ENCODE results near the gene ANGPTL4.
A peak's percentile ranks its signal among the peaks of the same experiment; 100 is the strongest.
"Not testable (repeated sequence)": the region's sequence is repeated elsewhere in the genome, so short reads cannot be mapped to it uniquely, and the experiment has no call there.

ANGPTL4 gene

GRCh38 chr19:8363803-8364771 is at the start of gene ANGPTL4:
ANGPTL4 (plus strand) TSS chr19:8364155; CDS start chr19:8364322, 167 bp downstream.
- Histone ChIP-seq H3K36me3 (ENCODE audit: low read length) (no peaks in the 10 kb centered on the region), H3F3A (ENCODE audit: insufficient read depth) (no peaks in the 10 kb centered on the region), H3K79me2 (ENCODE audit: insufficient read depth, low read length) (no peaks in the 10 kb centered on the region), H3K4me2 (ENCODE audit: low read depth, low read length, poor library complexity, severe bottlenecking) (no peak within 1 kb of the TSS), H2AFZ (ENCODE audit: low read depth, low read length, severe bottlenecking) (no peak within 1 kb of the TSS), H3K4me3 (ENCODE audit: insufficient read depth, low read length, poor library complexity, severe bottlenecking) (no peak within 1 kb of the TSS), H4K20me1 (ENCODE audit: low read depth, low read length) (no peaks in the 10 kb centered on the region), H3K9me3 (ENCODE audit: insufficient read depth, low read length) (no peaks in the 10 kb centered on the region), H3K9me2 (replicated peaks; ENCODE audit: insufficient read depth, low read length) (no peaks in the 10 kb centered on the region), H3K27ac (ENCODE audit: low read depth, low read length) (no peak within 1 kb of the TSS), H3K27me3 (ENCODE audit: low read length) (no peaks in the 10 kb centered on the region), H3K9ac (ENCODE audit: low read length) (no peak within 1 kb of the TSS)
- TF ChIP-seq EZH2phosphoT487 (conservative IDR thresholded peaks at IDR 0.05; ENCODE audit: low read length): no peak
- no peak for TF ChIP-seq CTCF (IDR thresholded peaks at IDR 0.05; ENCODE audit: insufficient read depth, low read length, poor library complexity, severe bottlenecking)

GRCh38 chr19:8314981-8315640 is 48.8 kb upstream of the ANGPTL4 start:
- not testable (repeated sequence) for H2AFZ ChIP-seq (ENCODE audit: low read depth, low read length, severe bottlenecking); H3K4me3 ChIP-seq (ENCODE audit: insufficient read depth, low read length, poor library complexity, severe bottlenecking); H3K4me2 ChIP-seq (ENCODE audit: low read depth, low read length, poor library complexity, severe bottlenecking); H3K79me2 ChIP-seq (ENCODE audit: insufficient read depth, low read length); H3F3A ChIP-seq (ENCODE audit: insufficient read depth); H4K20me1 ChIP-seq (ENCODE audit: low read depth, low read length); H3K27me3 ChIP-seq (ENCODE audit: low read length); H3K9me2 ChIP-seq (replicated peaks; ENCODE audit: insufficient read depth, low read length); H3K27ac ChIP-seq (ENCODE audit: low read depth, low read length); H3K9ac ChIP-seq (ENCODE audit: low read length); H3K9me3 ChIP-seq (ENCODE audit: insufficient read depth, low read length); H3K36me3 ChIP-seq (ENCODE audit: low read length)

GRCh38 chr19:8316351-8317125 is 47.4 kb upstream of the ANGPTL4 start:
- H3K27me3 ChIP-seq (ENCODE audit: low read length): no peaks in the 10 kb centered on the region
- H3K9ac ChIP-seq (ENCODE audit: low read length): peak overlapping the region; percentile 46
- H3F3A ChIP-seq (ENCODE audit: insufficient read depth): peaks cover 4% of the 10 kb centered on the region; the same call in 1 of the 2 replicates
- no peaks in the 10 kb centered on the region for H4K20me1 ChIP-seq (ENCODE audit: low read depth, low read length)
- H3K36me3 ChIP-seq (ENCODE audit: low read length): no peaks in the 10 kb centered on the region; the same call in 1 of the 2 replicates
- TF ChIP-seq EZH2phosphoT487 (conservative IDR thresholded peaks at IDR 0.05; ENCODE audit: low read length): no peak
- TF ChIP-seq CTCF (IDR thresholded peaks at IDR 0.05; ENCODE audit: insufficient read depth, low read length, poor library complexity, severe bottlenecking): no peak
- H3K79me2 ChIP-seq (ENCODE audit: insufficient read depth, low read length): peaks cover 16% of the 10 kb centered on the region
- no peak overlapping the region for H3K4me3 ChIP-seq (ENCODE audit: insufficient read depth, low read length, poor library complexity, severe bottlenecking)
- peak overlapping the region; percentile 42 for H3K27ac ChIP-seq (ENCODE audit: low read depth, low read length)
- H3K9me2 ChIP-seq (replicated peaks; ENCODE audit: insufficient read depth, low read length): no peaks in the 10 kb centered on the region
- no peaks in the 10 kb centered on the region for H3K9me3 ChIP-seq (ENCODE audit: insufficient read depth, low read length)
- peak overlapping the region; percentile 48 for H3K4me2 ChIP-seq (ENCODE audit: low read depth, low read length, poor library complexity, severe bottlenecking)
- H2AFZ ChIP-seq (ENCODE audit: low read depth, low read length, severe bottlenecking): no peak overlapping the region

GRCh38 chr19:8318835-8319234 is 45.1 kb upstream of the ANGPTL4 start:
- Histone ChIP-seq H3F3A (ENCODE audit: insufficient read depth) (peaks cover 15% of the 10 kb centered on the region), H3K36me3 (ENCODE audit: low read length) (peaks cover 14% of the 10 kb centered on the region; the same call in 1 of the 2 replicates), H3K79me2 (ENCODE audit: insufficient read depth, low read length) (peaks cover 34% of the 10 kb centered on the region)
- not testable (repeated sequence) for H4K20me1 ChIP-seq (ENCODE audit: low read depth, low read length); H3K27me3 ChIP-seq (ENCODE audit: low read length); H3K27ac ChIP-seq (ENCODE audit: low read depth, low read length); H3K4me3 ChIP-seq (ENCODE audit: insufficient read depth, low read length, poor library complexity, severe bottlenecking); H3K9me3 ChIP-seq (ENCODE audit: insufficient read depth, low read length); H3K9ac ChIP-seq (ENCODE audit: low read length); H3K9me2 ChIP-seq (replicated peaks; ENCODE audit: insufficient read depth, low read length); H2AFZ ChIP-seq (ENCODE audit: low read depth, low read length, severe bottlenecking); H3K4me2 ChIP-seq (ENCODE audit: low read depth, low read length, poor library complexity, severe bottlenecking)
